IPS DF 19.7 (cell line): Measurements from ENCODE around the gene WSCD1.

Source experiments
- DNase-seq: peaks from one replicate; pipeline ENCODE4 v3.0.0-alpha.2; 2013; ENCODE audit warnings: low read depth, low spot score

WSCD1 gene

GRCh38 chr17:6069539-6070429 lies at the start of gene WSCD1:
WSCD1 (plus strand) TSS chr17:6070379; CDS start chr17:6080659, 10,280 bp downstream.
- DNase-seq = no peak

- no peak for DNase-seq
Measured at GRCh38 chr17:6021011-6021400, 49.2 kb upstream of the WSCD1 start.

GRCh38 chr17:6021627-6022026 lies 48.6 kb upstream of the WSCD1 start:
- DNase-seq = no peak

GRCh38 chr17:6023036-6023831 lies 46.9 kb upstream of the WSCD1 start:
- no peak for DNase-seq

GRCh38 chr17:6024576-6024975 lies 45.6 kb upstream of the WSCD1 start:
- DNase-seq = no peak

- DNase-seq = no peak
Measured at GRCh38 chr17:6027342-6028024, 42.7 kb upstream of the WSCD1 start.

GRCh38 chr17:6028294-6028693 lies 41.9 kb upstream of the WSCD1 start:
- DNase-seq = no peak

- no peak for DNase-seq
Measured at GRCh38 chr17:6035801-6036394, 34.3 kb upstream of the WSCD1 start.

GRCh38 chr17:6040504-6040903 lies 29.7 kb upstream of the WSCD1 start:
- DNase-seq = no peak

- DNase-seq = no peak
Measured at GRCh38 chr17:6041246-6041645, 28.9 kb upstream of the WSCD1 start.

- DNase-seq = no peak
Measured at GRCh38 chr17:6043405-6043804, 26.8 kb upstream of the WSCD1 start.

GRCh38 chr17:6044261-6044660 lies 25.9 kb upstream of the WSCD1 start:
- DNase-seq = no peak

GRCh38 chr17:6045621-6046357 lies 24.4 kb upstream of the WSCD1 start:
- DNase-seq = no peak

- no peak for DNase-seq
Measured at GRCh38 chr17:6046431-6046830, 23.7 kb upstream of the WSCD1 start.

- no peak for DNase-seq
Measured at GRCh38 chr17:6046931-6047330, 23.2 kb upstream of the WSCD1 start.

GRCh38 chr17:6047966-6048365 lies 22.2 kb upstream of the WSCD1 start:
- no peak for DNase-seq

GRCh38 chr17:6048486-6048885 lies 21.7 kb upstream of the WSCD1 start:
- no peak for DNase-seq

GRCh38 chr17:6052926-6053325 lies 17.3 kb upstream of the WSCD1 start:
- DNase-seq = no peak

GRCh38 chr17:6054372-6054771 lies 15.8 kb upstream of the WSCD1 start:
- DNase-seq = no peak

- DNase-seq = no peak
Measured at GRCh38 chr17:6056104-6056503, 14.1 kb upstream of the WSCD1 start.

- DNase-seq = no peak
Measured at GRCh38 chr17:6057562-6057961, 12.6 kb upstream of the WSCD1 start.
